ENCODE measurements around the gene CSNK1D. TPM values are rescaled to one million over a fixed set of nuclear protein-coding genes. Genes with fewer than 3 reads are reported as not detected.

Gene CSNK1D
- total RNA-seq, 1 donor from 2014 or later = 41.5 TPM

GRCh38 chr17:82234211-82235055 lies 39.1 kb downstream of the CSNK1D start:
- no peak overlapping the region for H3K27ac ChIP-seq
- H3K27me3 ChIP-seq = peaks cover 31% of the 10 kb centered on the region
- H3K9me3 ChIP-seq (ENCODE audit: low read depth) = no peaks in the 10 kb centered on the region
- no peak overlapping the region for H3K9ac ChIP-seq
- H3K36me3 ChIP-seq = no peaks in the 10 kb centered on the region
- no peak overlapping the region for H3K4me2 ChIP-seq
- no peak overlapping the region for H3K4me3 ChIP-seq
- peaks cover 11% of the 10 kb centered on the region for H3K4me1 Mint-ChIP-seq
- H3K27ac Mint-ChIP-seq = no peak overlapping the region
- H3K4me3 Mint-ChIP-seq = no peak overlapping the region
- H3K79me2 ChIP-seq (ENCODE audit: low read depth) = no peaks in the 10 kb centered on the region
- peaks cover 31% of the 10 kb centered on the region for H3K4me1 ChIP-seq
- TF ChIP-seq, protein P1, sequence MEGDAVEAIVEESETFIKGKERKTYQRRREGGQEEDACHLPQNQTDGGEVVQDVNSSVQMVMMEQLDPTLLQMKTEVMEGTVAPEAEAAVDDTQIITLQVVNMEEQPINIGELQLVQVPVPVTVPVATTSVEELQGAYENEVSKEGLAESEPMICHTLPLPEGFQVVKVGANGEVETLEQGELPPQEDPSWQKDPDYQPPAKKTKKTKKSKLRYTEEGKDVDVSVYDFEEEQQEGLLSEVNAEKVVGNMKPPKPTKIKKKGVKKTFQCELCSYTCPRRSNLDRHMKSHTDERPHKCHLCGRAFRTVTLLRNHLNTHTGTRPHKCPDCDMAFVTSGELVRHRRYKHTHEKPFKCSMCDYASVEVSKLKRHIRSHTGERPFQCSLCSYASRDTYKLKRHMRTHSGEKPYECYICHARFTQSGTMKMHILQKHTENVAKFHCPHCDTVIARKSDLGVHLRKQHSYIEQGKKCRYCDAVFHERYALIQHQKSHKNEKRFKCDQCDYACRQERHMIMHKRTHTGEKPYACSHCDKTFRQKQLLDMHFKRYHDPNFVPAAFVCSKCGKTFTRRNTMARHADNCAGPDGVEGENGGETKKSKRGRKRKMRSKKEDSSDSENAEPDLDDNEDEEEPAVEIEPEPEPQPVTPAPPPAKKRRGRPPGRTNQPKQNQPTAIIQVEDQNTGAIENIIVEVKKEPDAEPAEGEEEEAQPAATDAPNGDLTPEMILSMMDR (IDR thresholded peaks at IDR 0.05) = no peak
- no peak for TF ChIP-seq EZH2phosphoT487 (IDR thresholded peaks at IDR 0.05)
- no peak for TF ChIP-seq EZH2 (IDR thresholded peaks at IDR 0.05)
- peaks cover 12% of the 10 kb centered on the region for H3K27me3 Mint-ChIP-seq (ENCODE audit: insufficient read depth, low read depth)
- peaks cover 39% of the 10 kb centered on the region for H3F3A ChIP-seq (ENCODE audit: low read depth)
- H3K36me3 Mint-ChIP-seq = peaks cover 1% of the 10 kb centered on the region
- H4K20me1 ChIP-seq (ENCODE audit: low read depth) = peaks cover 82% of the 10 kb centered on the region
- no peaks in the 10 kb centered on the region for H3K9me3 Mint-ChIP-seq
- no peak for DNase-seq (ENCODE audit: low spot score)
- H2AFZ ChIP-seq (replicated peaks) = no peak overlapping the region

GRCh38 chr17:82232876-82233785 lies 40.4 kb downstream of the CSNK1D start:
- Histone ChIP-seq H2AFZ (replicated peaks) (no peak overlapping the region), H3K4me1 (peaks cover 31% of the 10 kb centered on the region), H3K9me3 (ENCODE audit: low read depth) (no peaks in the 10 kb centered on the region), H3K36me3 (no peaks in the 10 kb centered on the region), H3K4me3 (no peak overlapping the region), H3F3A (ENCODE audit: low read depth) (peaks cover 38% of the 10 kb centered on the region), H3K27me3 (peaks cover 44% of the 10 kb centered on the region), H3K27ac (no peak overlapping the region), H4K20me1 (ENCODE audit: low read depth) (peaks cover 72% of the 10 kb centered on the region), H3K4me2 (peak overlapping the region; percentile 90), H3K9ac (no peak overlapping the region), H3K79me2 (ENCODE audit: low read depth) (no peaks in the 10 kb centered on the region)
- H3K36me3 Mint-ChIP-seq = no peaks in the 10 kb centered on the region
- DNase-seq (ENCODE audit: low spot score) = no peak
- H3K27ac Mint-ChIP-seq = no peak overlapping the region
- H3K4me1 Mint-ChIP-seq = peaks cover 8% of the 10 kb centered on the region
- no peaks in the 10 kb centered on the region for H3K9me3 Mint-ChIP-seq
- peak overlapping the region; percentile 35 for H3K4me3 Mint-ChIP-seq
- TF ChIP-seq EZH2 (IDR thresholded peaks at IDR 0.05) (no peak), EZH2phosphoT487 (IDR thresholded peaks at IDR 0.05) (no peak)
- TF ChIP-seq, protein P1 (IDR thresholded peaks at IDR 0.05) = no peak
- peaks cover 12% of the 10 kb centered on the region for H3K27me3 Mint-ChIP-seq (ENCODE audit: insufficient read depth, low read depth)

DNA sequence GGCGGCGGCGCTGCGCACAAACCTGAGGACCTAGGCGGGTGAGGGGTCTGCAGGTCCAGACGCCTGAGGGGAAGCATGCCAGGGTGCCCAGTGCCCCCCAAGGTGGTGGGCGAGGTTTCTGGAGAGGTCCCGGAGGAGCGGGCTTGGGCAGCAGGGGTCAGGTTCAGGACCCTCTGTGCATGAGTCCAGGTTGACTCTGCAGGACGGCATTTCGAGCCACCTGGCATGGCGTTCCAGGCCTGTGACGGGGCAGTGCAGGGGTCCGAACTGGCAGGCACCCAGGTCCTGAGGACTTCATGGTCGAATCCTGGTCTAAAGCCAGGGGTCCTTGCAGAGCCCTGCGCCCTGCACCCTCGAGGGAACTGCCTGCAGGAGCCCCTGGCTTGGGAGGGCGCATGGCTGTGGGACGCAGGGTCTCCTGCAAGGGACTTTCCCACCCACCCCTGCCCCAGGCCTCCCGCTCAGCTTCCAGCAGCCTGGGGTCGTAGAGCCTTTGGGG lies 41.1 kb downstream of the CSNK1D start:
- H3K27me3 Mint-ChIP-seq (ENCODE audit: insufficient read depth, low read depth) = peaks cover 17% of the 10 kb centered on the region
- peaks cover 69% of the 10 kb centered on the region for H4K20me1 ChIP-seq (ENCODE audit: low read depth)
- peaks cover 39% of the 10 kb centered on the region for H3F3A ChIP-seq (ENCODE audit: low read depth)
- no peaks in the 10 kb centered on the region for H3K9me3 ChIP-seq (ENCODE audit: low read depth)
- H3K4me3 ChIP-seq = peak overlapping the region; percentile 56
- H3K36me3 Mint-ChIP-seq = no peaks in the 10 kb centered on the region
- peaks cover 33% of the 10 kb centered on the region for H3K4me1 ChIP-seq
- no peak overlapping the region for H3K27ac ChIP-seq
- no peak overlapping the region for H3K27ac Mint-ChIP-seq
- no peak overlapping the region for H2AFZ ChIP-seq (replicated peaks)
- DNase-seq (ENCODE audit: low spot score) = no peak
- H3K4me3 Mint-ChIP-seq = no peak overlapping the region
- H3K27me3 ChIP-seq = peaks cover 52% of the 10 kb centered on the region
- H3K9me3 Mint-ChIP-seq = no peaks in the 10 kb centered on the region
- no peaks in the 10 kb centered on the region for H3K36me3 ChIP-seq
- H3K4me2 ChIP-seq = peak overlapping the region; percentile 90
- H3K79me2 ChIP-seq (ENCODE audit: low read depth) = no peaks in the 10 kb centered on the region
- H3K9ac ChIP-seq = no peak overlapping the region
- no peak for TF ChIP-seq EZH2phosphoT487 (IDR thresholded peaks at IDR 0.05)
- TF ChIP-seq, protein P1 (IDR thresholded peaks at IDR 0.05) = no peak
- no peak for TF ChIP-seq EZH2 (IDR thresholded peaks at IDR 0.05)
- H3K4me1 Mint-ChIP-seq = peaks cover 8% of the 10 kb centered on the region
